HG03457 (cell line): Measurements from ENCODE around the gene LGR5.

Experiments
- ATAC-seq: cut with Tn5 transposase; IDR thresholded peaks from one replicate; pipeline ENCODE4 v1.9.1; 2021; ENCODE audit warnings: moderate number of reproducible peaks; ENCODE audit not compliant: unreplicated experiment

The LGR5 gene

DNA sequence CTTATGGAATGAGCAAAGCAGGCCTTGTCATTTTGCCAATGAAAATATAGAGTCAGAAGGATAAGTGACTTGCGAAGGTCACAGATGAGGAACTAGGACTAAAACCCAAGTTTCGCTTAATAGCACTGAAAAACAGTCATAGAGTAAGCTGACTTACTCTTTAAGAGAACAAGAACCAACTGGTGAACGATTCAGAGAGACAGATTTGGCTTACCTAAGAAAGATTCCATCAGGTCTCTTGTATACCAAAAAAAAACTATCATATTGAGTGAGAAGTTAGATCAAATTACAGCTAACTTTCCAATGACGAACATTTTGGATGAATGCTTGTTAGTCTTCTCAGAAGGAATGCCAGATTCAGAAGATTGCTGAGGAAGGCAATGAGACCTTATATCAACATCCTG is 149.9 kb downstream of the LGR5 start:
- ATAC-seq, result no peak

DNA sequence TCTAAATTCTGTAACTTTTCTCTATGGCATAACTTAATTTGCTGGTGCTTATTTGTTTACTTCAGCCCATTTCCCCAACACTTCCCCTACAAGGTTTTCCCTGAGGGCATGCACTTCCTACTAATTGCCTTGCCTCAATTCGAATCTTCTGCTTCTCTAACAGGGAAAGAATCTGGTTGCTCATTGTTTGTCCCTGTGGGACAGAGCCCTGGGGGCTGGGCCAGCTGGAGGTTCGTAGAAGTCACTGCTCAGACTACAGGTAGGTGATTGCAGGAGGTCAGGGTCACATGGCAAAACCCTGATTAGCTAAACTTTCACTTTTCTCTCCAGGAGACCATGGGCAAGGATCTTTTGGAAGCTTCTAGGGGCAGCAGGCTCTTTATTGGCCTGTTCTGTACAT is 152.0 kb downstream of the LGR5 start:
- no peak for ATAC-seq

DNA sequence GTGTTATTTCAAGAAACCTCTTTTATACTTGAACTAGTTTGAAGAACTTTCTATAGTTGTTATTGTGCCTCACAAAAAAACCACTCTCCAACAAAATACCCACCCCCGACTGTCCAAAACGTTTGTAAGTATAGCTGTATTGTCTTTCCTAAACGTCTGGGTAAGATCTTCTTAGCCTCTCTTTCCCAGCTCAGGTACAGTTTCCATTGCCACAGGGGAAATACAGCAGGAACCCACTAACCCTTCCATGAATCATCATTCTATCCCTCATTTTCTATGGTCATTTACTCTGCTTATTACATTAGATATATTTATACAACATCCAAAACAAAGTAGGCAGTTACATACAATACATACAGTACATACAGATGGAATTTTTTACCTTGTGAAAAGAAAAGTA is 153.2 kb downstream of the LGR5 start:
- ATAC-seq, result no peak

DNA sequence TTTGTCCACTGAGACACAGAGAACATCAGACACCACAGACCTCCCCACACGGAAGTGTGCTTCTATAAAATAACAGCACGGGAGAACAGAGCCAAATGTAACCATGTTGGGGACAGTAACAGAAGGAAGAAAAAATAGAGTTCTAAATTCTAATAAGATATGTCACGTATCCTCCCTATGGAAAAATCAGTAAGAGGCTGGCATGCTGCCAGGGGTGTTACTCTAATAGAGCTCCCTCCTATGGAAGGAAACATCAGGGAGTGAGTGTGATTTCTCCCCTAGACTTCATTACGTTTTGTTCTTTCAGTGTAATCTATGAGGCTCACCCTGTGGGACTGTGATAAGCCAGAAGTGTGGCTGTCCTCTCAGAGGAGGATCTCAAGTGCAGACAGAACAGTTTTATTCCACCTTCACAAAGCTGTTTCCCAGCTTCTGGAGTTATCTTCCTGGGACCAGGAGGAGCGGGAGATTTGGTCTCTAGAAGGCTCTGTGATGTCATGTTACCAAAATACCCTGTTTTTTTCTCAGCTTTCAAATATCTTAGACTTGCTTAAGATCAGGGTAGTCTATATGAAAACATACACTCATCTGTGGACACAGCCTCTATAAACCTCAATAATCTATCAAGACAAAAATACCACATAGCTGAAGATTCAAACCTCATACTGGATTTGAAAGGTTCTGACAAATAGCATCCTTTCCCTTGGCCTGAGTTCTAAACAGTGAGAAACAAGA is 154.8 kb downstream of the LGR5 start:
- no peak for ATAC-seq

DNA sequence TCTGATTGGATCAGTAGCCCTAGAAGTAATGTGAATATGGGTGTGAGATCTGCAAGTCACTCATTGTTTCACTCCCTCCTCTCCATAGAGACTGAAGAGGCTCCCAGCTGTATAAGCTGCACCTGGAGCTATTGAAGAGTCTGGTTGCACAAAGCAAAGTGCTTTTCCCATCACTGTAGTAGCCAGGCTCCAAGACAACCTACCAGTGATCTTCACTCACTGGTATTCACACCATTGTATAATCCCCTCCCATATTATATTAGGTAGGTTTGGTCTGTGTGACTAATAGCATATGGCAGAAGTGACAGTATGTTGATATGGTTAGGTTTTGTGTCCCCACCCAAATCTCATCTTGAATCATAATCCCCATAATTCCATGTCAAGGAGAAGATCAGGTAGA is 159.6 kb downstream of the LGR5 start:
- no peak for ATAC-seq

DNA sequence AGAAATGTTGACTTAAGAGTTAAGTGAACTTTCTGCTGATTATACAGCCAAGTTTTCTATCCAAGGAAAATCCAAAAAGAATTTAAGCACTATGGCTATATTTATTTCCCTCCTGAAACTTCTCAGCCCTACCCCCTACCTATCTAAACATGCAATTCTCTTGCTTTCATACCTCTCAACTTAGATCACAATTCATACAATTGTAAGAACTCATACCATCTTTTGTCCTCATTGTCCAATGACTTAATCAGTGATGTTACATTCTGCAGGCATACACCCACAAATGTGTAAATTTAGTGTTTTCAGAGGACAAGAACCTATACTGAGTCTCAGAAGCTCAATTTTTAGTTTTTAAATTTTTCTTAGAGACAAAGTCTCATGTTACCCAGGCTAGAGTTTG is 161.9 kb downstream of the LGR5 start:
- ATAC-seq, result no peak

DNA sequence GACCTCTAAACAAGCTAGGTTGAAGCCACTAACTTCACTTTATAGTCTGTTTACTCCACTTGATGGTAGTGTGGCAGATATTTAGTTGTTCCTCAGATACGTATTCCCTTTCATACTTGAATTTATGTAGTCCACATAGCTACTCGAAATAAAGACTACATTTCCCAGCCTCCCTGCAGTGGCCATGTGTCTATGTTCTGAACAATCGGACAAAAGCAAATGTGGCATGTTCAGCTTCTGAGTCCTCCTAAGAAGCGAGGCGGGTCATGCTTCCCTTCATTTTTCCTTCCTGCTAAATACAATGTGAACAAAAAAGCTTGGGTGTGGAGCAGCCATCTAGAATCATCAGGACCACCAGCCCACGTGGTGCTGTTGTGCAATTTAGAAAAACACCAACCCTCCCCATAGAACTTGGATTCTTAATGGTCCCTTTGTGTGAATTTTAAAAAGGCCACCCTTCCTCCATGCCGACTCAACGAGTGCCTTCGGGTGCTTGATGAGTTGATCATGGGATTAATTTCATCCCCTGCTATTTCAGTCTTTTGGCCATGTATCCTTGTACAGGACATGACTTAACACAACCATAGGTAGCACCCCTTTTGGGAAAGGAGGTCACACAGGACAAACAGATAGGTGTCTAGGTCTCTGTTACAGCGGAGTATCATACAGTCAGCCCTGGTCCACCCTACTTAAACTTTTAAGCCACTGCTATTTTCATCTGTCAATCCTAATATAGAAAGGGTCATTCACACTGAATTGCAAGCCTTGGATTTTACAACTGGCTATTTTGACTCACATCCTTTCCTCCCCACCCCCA is 163.4 kb downstream of the LGR5 start:
- ATAC-seq, result no peak

DNA sequence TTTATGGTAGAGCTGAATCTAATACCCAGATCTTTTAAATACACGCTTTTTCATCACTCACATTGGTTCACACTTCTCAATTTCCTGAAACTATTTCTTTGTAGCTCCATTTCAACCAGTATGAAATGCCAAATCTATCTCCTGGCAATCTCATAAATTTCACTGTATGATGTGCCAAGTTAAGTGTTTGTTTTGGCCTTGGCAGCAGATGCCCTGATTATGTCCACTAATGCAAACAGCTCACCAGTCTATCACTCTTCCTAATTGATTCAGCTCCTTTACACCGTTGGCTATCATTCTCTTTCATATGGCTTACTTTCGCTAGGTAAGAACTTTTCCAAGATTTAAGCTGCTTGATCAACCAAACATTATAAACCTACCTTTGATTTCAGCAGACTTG is 165.4 kb downstream of the LGR5 start:
- ATAC-seq, result no peak

DNA sequence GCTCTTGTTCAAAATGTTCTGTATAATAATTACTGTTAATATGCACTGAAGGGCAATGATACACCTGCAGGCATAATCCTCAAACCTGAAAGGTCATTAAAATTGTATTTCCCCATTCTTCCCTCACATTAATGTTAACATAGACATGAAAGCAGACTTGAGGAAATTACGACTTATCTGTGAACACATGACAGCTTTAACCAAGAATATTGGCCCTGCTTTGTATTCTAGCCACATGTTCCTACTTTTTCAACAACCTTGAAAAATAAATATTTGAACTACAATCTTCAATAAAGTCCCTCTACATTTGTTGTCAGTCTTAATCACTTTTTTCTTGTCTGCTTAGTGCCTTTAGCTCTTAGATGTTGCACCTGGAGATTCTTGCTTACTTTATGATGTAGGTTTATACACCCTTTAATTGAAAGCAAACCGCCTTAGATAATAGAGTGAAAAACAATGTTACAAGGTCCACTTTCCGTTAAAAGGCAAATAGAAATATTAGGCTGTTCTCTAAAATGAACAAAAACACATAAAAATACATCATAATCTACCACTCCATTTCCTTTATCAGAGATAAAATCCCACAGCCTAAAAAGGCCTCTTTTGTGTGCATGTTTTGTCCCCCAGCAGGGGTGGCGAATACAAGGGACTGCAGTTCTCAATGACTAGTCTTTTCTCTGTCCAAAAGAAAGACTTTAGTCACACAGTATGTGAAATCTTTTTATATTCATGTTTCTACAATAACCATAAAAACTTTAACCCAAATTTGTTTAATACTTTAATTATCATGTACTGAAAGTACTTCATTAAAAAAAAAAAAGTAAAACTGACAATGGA is 168.1 kb downstream of the LGR5 start:
- ATAC-seq, result no peak

DNA sequence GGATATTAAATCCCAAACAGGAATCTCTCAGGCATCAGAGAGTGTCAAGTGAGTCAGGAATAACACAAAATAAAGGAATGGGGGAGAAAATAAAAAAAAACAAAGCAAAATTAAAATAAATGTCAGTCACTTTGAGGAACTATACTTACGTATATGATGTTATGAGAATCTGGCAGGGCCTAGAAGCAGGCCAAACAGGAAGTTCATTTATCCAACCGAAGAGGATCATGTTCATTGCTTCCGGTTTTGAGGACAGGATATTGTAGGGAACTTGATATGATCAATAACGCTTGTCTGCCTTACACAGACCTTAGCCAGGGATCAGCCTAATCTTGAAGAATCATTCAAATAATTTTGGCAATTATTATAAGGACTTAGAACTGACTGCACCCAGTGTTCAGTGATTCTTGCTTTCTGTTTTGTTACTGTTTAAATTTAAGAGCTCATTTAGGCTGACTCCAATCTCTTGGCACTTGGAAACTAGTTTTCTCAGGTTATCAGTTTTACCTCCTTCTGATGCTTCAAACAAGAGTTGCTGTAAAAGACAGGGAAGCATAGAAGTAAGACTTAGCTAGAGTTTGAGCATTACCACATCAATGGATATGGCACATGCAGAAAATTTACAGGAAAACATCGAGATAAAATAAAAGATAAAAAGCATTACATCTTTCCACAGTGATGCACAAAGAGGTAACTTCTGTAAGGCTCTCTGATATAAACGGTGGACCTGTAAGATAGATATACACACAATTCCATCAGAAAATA is 170.6 kb downstream of the LGR5 start:
- no peak for ATAC-seq

DNA sequence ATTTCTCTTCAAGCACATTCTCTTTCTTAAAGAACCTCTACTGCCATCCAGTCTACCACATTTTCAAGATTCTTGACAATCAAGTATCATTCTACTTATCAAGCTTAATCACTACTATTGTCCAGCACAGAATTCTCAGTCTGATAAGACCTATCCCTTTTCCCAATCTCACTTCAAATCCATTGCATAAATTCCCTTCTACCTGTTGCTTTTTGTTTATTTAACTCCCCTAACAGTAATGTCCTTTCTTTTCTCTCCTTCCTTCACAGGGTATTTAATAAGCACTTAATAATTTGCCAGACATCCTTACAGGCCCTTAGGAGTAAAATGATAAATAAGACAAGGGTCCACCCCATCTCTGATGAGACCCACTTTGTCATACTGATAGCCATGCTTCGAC is 182.3 kb downstream of the LGR5 start:
- no peak for ATAC-seq

DNA sequence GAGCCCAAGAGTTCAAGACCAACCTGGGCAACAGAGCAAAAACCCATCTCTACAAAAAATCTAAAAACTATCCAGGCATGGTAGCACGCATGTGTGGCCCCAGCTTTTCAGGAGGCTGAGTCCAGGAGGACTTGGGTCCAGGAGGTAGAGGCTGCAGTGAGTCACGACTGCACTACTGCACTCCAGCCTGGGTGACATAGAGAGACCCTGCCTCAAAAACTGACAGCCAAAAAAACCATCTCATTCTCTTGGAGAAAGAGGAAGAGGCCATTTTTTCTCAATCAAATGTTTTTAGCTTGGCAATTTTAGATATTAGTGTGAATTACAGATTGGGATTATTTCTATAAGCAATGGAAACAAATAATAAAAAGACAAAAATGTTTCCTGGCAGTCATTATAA is 185.9 kb downstream of the LGR5 start:
- ATAC-seq, result no peak

DNA sequence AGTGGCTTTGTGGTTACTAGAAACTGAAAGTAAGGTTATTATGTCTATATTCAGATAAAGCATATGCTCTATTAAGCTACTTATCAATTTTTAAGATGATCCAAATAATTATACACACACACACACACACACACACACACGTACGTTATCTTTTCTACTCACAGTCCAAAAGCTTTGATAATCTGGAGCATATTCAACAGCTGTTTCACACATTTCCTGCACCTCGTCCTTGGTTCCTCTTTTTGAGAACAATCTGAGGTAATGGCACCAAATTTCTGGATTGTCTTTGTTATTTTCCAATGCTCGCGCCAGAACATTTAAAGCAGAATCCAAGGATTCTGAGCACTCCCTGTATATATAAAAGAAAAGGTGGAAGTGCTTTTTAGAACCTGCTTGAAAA is 186.5 kb downstream of the LGR5 start:
- ATAC-seq, result no peak

DNA sequence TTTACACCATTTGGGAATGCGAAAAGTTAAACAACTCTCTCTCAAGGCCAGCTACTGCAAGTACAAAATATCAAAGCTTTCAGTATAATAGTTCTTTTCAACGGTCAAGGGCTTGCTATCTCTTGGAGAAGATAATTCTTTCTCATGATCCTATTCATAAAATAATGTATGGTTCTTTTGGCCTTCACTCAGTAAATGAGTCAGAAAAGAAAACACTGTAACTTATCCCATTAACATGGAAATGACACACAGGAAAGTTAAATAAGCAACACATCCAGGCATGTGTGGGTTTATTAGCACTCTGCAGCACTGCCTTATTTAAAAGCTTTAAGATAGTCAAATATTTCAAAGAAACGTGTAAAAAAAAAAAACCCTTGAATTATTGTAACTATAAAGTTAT is 187.2 kb downstream of the LGR5 start:
- no peak for ATAC-seq

DNA sequence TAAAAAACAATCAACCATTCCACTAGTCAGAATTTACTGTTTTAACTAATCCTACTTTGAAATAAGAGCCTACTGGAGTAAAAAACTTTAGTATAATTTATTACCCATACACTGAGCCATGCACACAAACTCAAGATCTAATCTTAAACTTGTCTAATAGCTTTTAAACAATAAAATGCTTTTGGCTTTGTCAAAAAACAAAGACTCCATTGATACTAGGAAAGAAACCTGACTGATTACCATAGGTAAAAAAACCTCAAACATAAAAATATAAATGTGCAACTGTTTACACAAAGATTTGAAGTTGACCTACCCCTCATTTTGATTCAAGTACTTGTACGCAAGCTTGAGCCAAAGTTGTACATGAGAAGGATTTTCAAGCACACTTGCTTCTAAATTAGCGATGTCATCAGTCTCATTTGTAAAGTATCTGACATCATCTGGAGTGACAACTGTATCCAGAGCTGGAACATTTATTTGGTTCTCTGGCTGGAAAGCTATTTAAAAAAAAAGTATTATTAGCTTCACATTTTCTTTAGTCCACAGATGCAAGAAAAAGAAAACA is 187.9 kb downstream of the LGR5 start:
- ATAC-seq, result no peak
